Prostate gland (tissue), 2 donors: ENCODE results near the gene DLGAP1. TPM values are rescaled to one million over a fixed set of nuclear protein-coding genes. Genes with fewer than 3 reads are reported as not detected.

Experiments used
- DNase-seq: peaks from one replicate; pipeline ENCODE4 v3.0.0-alpha.2; 2019; ENCODE audit warnings: low spot score
- H3K27ac ChIP-seq, 2 donors: fragments of 200-600 bp; sonication (generic); 2 replicates each; pipeline ENCODE4 v1.5.1; 2017 to 2019
- H3K27me3 ChIP-seq: fragments of 200-600 bp; sonication (generic); replicated peaks from 2 replicates; pipeline ENCODE4 v1.5.1; 2019; ENCODE audit not compliant: insufficient read depth
- H3K36me3 ChIP-seq, 2 donors: fragments of 200-600 bp; sonication (generic); 1 replicate in 1 of 2; 2 replicates in 1 of 2; pipeline versions ENCODE4 v1.5.1 to v1.8.1; 2017 to 2019
- H3K4me1 ChIP-seq: fragments of 200-600 bp; sonication (generic); replicated peaks from 2 replicates; pipeline ENCODE4 v1.5.1; 2019
- H3K4me3 ChIP-seq, 2 donors: fragments of 200-600 bp; sonication (generic); 2 replicates each; pipeline ENCODE4 v1.5.1; 2017 to 2019
- H3K9me3 ChIP-seq: fragments of 200-600 bp; sonication (generic); 2 replicates; pipeline ENCODE4 v1.5.1; 2017
- CTCF ChIP-seq, 4 experiments: fragments of 200-600 bp in 2 of 4; fragments of 450-650 bp in 2 of 4; sonication (generic) in 2 of 4; IDR thresholded peaks; 1 replicate in 3 of 4; 2 replicates in 1 of 4; pipeline ENCODE4 v1.5.1; 2016 to 2019; ENCODE audit warnings: antibody characterized with exemption in 4 of 4, mild to moderate bottlenecking in 2 of 4, moderate library complexity in 2 of 4
- POLR2A ChIP-seq: fragments of 450-650 bp; IDR thresholded peaks from one replicate; pipeline ENCODE4 v1.6.1; 2016; ENCODE audit warnings: antibody characterized with exemption, mild to moderate bottlenecking
- POLR2AphosphoS5 ChIP-seq: sonication (generic); formaldehyde crosslinking; IDR thresholded peaks from one replicate; pipeline ENCODE4 v1.6.1; 2017; ENCODE audit warnings: antibody characterized with exemption
- WGBS: methylation state at CpG from one replicate; pipeline ENCODE4 v1.1.5; 2018; 5-methylcytosine and 5-hydroxymethylcytosine counted together
- intact Hi-C: fragments of 100-400 bp; cut with DNase I; formaldehyde crosslinking; loops from one replicate; pipeline ENCODE4 v1.14.2; 2022
- total RNA-seq, 2 donors: library from RNA; depleted of rRNA; stranded (reverse); fragments of >200 nt; gene quantifications; one replicate each; pipeline ENCODE4 v1.1.0, GENCODE V29; 2016

DLGAP1 gene
- total RNA-seq, 2 donors from 2014 or later: 42.2 to 66.7 TPM

DNA sequence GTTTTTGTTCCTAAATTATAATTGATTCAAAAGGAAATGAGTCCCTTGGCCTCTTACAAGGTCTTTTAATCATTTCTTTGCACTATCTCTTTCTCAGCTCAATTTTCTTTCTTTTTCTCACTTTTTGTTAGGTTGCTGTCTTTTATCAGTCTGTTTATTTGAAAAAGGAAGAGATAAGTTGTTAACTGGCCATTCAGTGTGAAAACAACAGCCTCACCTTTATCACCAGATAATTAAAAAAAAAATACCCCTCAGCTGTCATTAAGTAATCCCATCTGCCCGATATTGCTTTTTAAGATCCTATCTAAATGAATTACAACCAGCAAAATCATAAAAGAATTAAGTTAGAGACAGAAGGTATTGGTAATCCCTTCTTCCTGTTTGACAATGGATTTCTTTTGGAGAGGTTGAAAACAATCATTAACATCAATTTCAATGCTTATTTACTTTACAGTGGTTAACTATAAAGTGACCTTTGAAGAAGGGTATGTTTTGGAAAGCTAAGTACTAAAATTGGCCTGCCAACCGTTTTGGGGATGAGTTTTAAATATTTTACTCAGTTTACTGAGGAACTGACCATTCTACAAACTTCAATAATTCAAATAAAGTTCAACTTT is 900.2 kb downstream of the DLGAP1 start:
- no peaks in the 10 kb centered on the region for H3K4me1 ChIP-seq
- intact Hi-C loops: no loop called here
- DNase-seq: no peak
- no peaks in the 10 kb centered on the region for H3K27me3 ChIP-seq
- no peak overlapping the region for H3K4me3 ChIP-seq
- no peaks in the 10 kb centered on the region for H3K36me3 ChIP-seq
- no peaks in the 10 kb centered on the region for H3K9me3 ChIP-seq
- TF ChIP-seq POLR2A (no peak), CTCF (IDR thresholded peaks at IDR 0.05) (no peak), POLR2AphosphoS5 (no peak)
- H3K27ac ChIP-seq: no peak overlapping the region
- WGBS: 38% methylated on average over 2 of the region's 2 CpGs

DNA sequence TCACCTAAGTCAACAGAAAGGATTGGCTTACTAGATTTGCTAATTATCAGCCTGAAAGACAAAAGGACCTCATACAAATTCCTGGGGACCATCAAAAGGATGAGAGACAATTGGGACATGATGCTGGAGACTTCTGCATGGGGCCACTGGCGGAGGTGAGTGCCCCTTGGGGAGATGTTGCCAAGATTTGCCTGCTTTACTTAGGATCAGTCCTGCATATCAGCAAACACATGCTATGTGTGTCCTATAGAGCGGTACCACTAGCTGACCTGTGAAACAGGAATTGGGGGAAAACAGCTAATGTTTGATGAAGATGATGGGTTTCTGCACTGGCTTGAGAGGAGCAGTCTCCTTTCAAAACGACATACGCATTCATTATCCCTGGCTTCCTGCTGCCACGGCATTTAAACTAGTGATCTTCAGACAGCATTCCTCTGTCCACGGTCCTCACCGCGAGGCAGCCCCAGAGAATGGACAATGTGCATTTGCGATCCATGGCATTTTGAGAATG is 901.0 kb downstream of the DLGAP1 start:
- 58% methylated on average over 9 of the region's 9 CpGs for WGBS
- no peak for DNase-seq
- TF ChIP-seq CTCF (IDR thresholded peaks at IDR 0.05): no peak
- no peaks in the 10 kb centered on the region for H3K36me3 ChIP-seq
- H3K4me1 ChIP-seq: no peaks in the 10 kb centered on the region
- H3K27me3 ChIP-seq: no peaks in the 10 kb centered on the region
- intact Hi-C loops: no loop called here
- no peak overlapping the region for H3K27ac ChIP-seq
- H3K9me3 ChIP-seq: no peaks in the 10 kb centered on the region
- H3K4me3 ChIP-seq: no peak overlapping the region

- intact Hi-C loops: no loop called here
- Histone ChIP-seq H3K4me1 (no peaks in the 10 kb centered on the region), H3K27me3 (no peaks in the 10 kb centered on the region), H3K4me3 (no peak overlapping the region), H3K27ac (no peak overlapping the region), H3K9me3 (no peaks in the 10 kb centered on the region), H3K36me3 (no peaks in the 10 kb centered on the region)
- TF ChIP-seq CTCF (IDR thresholded peaks at IDR 0.05) (no peak), POLR2AphosphoS5 (no peak), POLR2A (no peak)
- WGBS: 92% methylated on average over 3 of the region's 3 CpGs
- no peak for DNase-seq
Measured at GRCh38 chr18:3552305-3552704, 902.8 kb downstream of the DLGAP1 start.

- WGBS: 63% methylated on average over 4 of the region's 4 CpGs
- Histone ChIP-seq H3K27me3 (no peaks in the 10 kb centered on the region), H3K4me1 (no peaks in the 10 kb centered on the region), H3K4me3 (no peak overlapping the region), H3K36me3 (no peaks in the 10 kb centered on the region), H3K27ac (no peak overlapping the region), H3K9me3 (no peaks in the 10 kb centered on the region)
- no peak for TF ChIP-seq POLR2AphosphoS5
- no peak for TF ChIP-seq POLR2A
- TF ChIP-seq CTCF (IDR thresholded peaks at IDR 0.05): no peak
- intact Hi-C loops: no loop called here
- DNase-seq: no peak
Measured at GRCh38 chr18:3547891-3548615, 907.1 kb downstream of the DLGAP1 start.

DNA sequence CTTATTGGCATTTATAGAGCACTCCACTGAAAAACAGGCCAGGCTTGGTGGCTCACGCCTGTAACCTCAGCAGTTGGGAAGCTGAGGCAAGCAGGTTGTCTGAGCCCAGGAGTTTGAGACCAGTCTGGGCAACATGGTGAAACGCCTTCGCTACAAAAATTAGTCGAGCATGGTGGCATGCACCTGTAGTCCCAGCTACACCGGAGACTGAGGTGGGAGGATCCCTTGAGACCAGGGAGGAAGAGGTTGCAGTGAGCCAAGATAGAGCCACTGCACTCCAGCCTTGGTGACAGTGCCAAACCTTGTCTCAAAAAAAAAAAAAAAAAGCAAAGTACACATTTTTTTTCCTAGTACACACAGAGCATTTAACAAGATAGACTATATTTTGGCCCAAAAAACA is 909.0 kb downstream of the DLGAP1 start:
- 82% methylated on average over 5 of the region's 5 CpGs for WGBS
- Histone ChIP-seq H3K36me3 (no peaks in the 10 kb centered on the region), H3K27me3 (no peaks in the 10 kb centered on the region), H3K27ac (no peak overlapping the region), H3K4me1 (peaks cover 5% of the 10 kb centered on the region), H3K9me3 (no peaks in the 10 kb centered on the region), H3K4me3 (no peak overlapping the region)
- TF ChIP-seq CTCF (IDR thresholded peaks at IDR 0.05) (no peak), POLR2A (no peak), POLR2AphosphoS5 (no peak)
- intact Hi-C loops: no loop called here
- DNase-seq: no peak
